Common myeloid progenitor, CD34-positive (primary cell): ENCODE results near the gene NOL6.

Source experiments
- CTCF ChIA-PET: fragments of 350-600 bp; sonication (Branson Sonifier 250); formaldehyde crosslinking; loops from one replicate; lab custom pipeline; 2021; ENCODE audit warnings: antibody characterized with exemption; lab: Charles Lee
- POLR2A ChIA-PET: fragments of 350-600 bp; sonication (Branson Sonifier 250); formaldehyde crosslinking; loops from one replicate; lab custom pipeline; 2021; ENCODE audit warnings: antibody characterized with exemption; lab: Charles Lee
- DNase-seq, 3 donors: peaks; one replicate each; pipeline versions ENCODE4 v3.0.0 to v3.0.0-alpha.2; 2013
- H3K27ac ChIP-seq, 2 experiments: 1 replicate in 1 of 2; 2 replicates in 1 of 2; pipeline ENCODE4 v1.7.0; 2013; ENCODE audit warnings: inconsistent platforms in 2 of 2, low read length in 2 of 2, mild to moderate bottlenecking in 2 of 2, low read depth in 1 of 2, moderate library complexity in 1 of 2; ENCODE audit not compliant: severe bottlenecking in 2 of 2, insufficient read depth in 1 of 2, poor library complexity in 1 of 2
- H3K27me3 ChIP-seq, 5 experiments: replicated peaks in 2 of 5; 1 replicate in 3 of 5; 2 replicates in 2 of 5; pipeline versions ENCODE4 v1.6.1 to v1.7.0; 2013; ENCODE audit warnings: low read length in 4 of 5, mild to moderate bottlenecking in 2 of 5, moderate library complexity in 2 of 5, inconsistent platforms in 1 of 5; ENCODE audit not compliant: insufficient read depth in 5 of 5, control insufficient read depth in 4 of 5
- H3K36me3 ChIP-seq, 4 experiments: 1 replicate in 2 of 4; 2 replicates in 2 of 4; pipeline versions ENCODE4 v1.6.1 to v1.7.0; 2013; ENCODE audit warnings: low read length in 3 of 4, control low read depth in 1 of 4, mild to moderate bottlenecking in 1 of 4; ENCODE audit not compliant: control insufficient read depth in 4 of 4, insufficient read depth in 4 of 4
- H3K4me1 ChIP-seq, 4 experiments: 1 replicate in 3 of 4; 2 replicates in 1 of 4; pipeline versions ENCODE4 v1.6.1 to v1.7.1; 2013; ENCODE audit warnings: low read length in 3 of 4, mild to moderate bottlenecking in 3 of 4, control low read depth in 1 of 4, inconsistent platforms in 1 of 4, moderate library complexity in 1 of 4; ENCODE audit not compliant: control insufficient read depth in 4 of 4, insufficient read depth in 4 of 4; ENCODE audit errors: control extremely low read depth in 1 of 4
- H3K4me3 ChIP-seq, 7 experiments: 1 replicate in 4 of 7; 2 replicates in 3 of 7; pipeline versions ENCODE4 v1.5.1 to v1.7.0; 2013; ENCODE audit warnings: mild to moderate bottlenecking in 7 of 7, low read length in 6 of 7, moderate library complexity in 6 of 7, inconsistent platforms in 2 of 7, low read depth in 2 of 7, control low read depth in 1 of 7; ENCODE audit not compliant: insufficient read depth in 4 of 7, control insufficient read depth in 1 of 7; ENCODE audit errors: extremely low read depth in 1 of 7
- H3K9me3 ChIP-seq, 5 experiments: 1 replicate in 4 of 5; 2 replicates in 1 of 5; pipeline versions ENCODE4 v1.6.1 to v1.7.1; 2013; ENCODE audit warnings: low read length in 4 of 5, mild to moderate bottlenecking in 2 of 5, inconsistent platforms in 1 of 5, low read depth in 1 of 5, moderate library complexity in 1 of 5; ENCODE audit not compliant: control insufficient read depth in 4 of 5, insufficient read depth in 2 of 5; ENCODE audit errors: control extremely low read depth in 1 of 5
- WGBS: methylation state at CpG from one replicate; pipeline ENCODE4 v1.1.5; 2013; ENCODE audit not compliant: insufficient coverage; 5-methylcytosine and 5-hydroxymethylcytosine counted together

The NOL6 gene

DNA sequence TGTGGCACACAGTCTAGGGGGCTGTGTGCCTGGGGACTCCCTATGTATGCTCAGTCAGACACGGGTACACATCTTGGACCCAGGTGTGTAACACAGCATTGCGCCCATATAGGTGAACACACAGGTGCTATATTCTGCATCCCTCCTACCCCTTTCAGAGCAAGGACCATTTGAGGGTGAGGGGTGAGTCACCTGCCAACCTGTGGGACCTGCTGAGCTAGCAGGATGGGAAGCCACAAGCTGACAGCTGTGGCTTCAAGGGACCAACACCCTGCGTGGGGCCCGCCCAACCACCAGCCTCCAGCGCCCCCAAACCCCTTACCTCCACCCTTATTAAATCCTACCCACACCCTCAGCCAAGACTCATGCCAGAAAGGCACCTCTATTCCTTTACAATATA lies 56.7 kb downstream of the NOL6 start:
- peaks cover 0 to 10% (median 3%) of the 10 kb centered on the region in 4 experiments for H3K4me1 ChIP-seq
- H3K27me3 ChIP-seq = no peaks in the 10 kb centered on the region
- ChIA-PET CTCF (interaction anchor here (1.1 to 3.9 kb wide), 8 partner anchors 12 to 134 kb away, joined by 4 to 27 read pairs (median 10); partner anchors contain the start of gene AQP3), POLR2A (no interaction called here)
- DNase-seq = no peak
- H3K4me3 ChIP-seq = no peak overlapping the region
- H3K36me3 ChIP-seq = no peaks in the 10 kb centered on the region
- H3K9me3 ChIP-seq = no peaks in the 10 kb centered on the region
- 0% methylated on average over 1 of the region's 5 CpGs for WGBS
- no peak overlapping the region for H3K27ac ChIP-seq

DNA sequence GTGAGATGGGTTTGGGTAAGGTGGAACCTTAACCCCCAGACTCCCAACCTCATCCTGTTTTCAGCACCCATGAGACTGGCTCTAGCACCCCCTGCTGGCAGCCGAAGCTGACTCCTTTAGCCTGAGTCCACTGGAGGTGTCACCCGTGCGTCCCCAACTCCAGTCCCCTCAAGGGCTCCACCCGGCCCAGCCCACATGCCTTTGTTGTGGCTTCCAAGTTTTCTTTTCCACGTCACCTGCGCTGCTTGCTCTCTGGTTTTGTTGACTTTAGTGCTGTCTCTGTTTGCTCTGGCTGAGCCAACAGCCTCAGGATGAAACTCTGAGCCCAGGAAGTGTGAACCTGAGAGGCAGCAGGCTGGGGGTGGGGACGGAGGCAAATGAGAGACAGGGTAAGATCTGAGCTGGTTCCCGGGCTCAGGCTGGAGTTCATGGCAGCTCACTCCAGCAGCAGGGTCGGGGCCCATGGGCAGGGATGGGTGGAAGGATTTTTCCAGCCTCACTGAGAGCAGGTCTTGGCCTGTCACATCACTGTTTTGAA lies 58.2 kb downstream of the NOL6 start:
- WGBS = 77% methylated on average over 6 of the region's 9 CpGs
- H3K9me3 ChIP-seq = no peaks in the 10 kb centered on the region
- no peak overlapping the region for H3K4me3 ChIP-seq
- peaks cover 0 to 10% (median 3%) of the 10 kb centered on the region in 4 experiments for H3K4me1 ChIP-seq
- peak; percentile 53 to 74 (median 64) for DNase-seq
- no peaks in the 10 kb centered on the region for H3K27me3 ChIP-seq
- ChIA-PET CTCF (interaction anchor here (0.9 to 3.9 kb wide), 14 partner anchors 11 to 132 kb away, joined by 3 to 27 read pairs (median 7); partner anchors contain the start of gene AQP3), POLR2A (no interaction called here)
- H3K36me3 ChIP-seq = no peaks in the 10 kb centered on the region
- H3K27ac ChIP-seq = no peak overlapping the region

- 100% methylated on average over 6 of the region's 13 CpGs for WGBS
Measured at GRCh38 chr9:33414889-33415500, 58.7 kb downstream of the NOL6 start.

DNA sequence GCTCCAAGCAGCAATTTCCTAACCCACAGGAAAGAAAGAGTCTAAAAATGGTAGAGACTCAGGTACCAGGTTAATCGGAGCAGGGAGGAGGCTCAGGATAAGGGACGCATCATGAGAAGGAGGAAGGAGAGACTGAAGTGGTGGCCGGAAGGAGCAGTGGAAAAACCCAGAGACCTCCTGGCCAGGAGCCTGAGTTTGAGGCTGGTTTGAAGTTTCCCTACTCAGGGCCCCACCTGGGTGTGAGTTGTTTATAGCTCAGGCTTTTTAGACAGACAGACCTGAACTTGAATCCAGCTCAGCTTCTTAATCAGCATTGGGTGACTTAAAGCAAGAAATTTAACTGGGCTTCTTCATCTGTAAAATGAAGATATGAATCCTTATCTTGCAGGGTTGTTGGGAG lies 59.5 kb downstream of the NOL6 start:
- ChIA-PET CTCF (interaction anchor here (0.9 to 3.9 kb wide), 7 partner anchors 10 to 53 kb away, joined by 3 to 27 read pairs (median 16); partner anchors contain the start of gene AQP3), POLR2A (no interaction called here)
- Histone ChIP-seq H3K27ac (no peak overlapping the region), H3K36me3 (no peaks in the 10 kb centered on the region), H3K9me3 (no peaks in the 10 kb centered on the region), H3K27me3 (no peaks in the 10 kb centered on the region), H3K4me1 (peaks cover 0 to 10% (median 3%) of the 10 kb centered on the region in 4 experiments), H3K4me3 (no peak overlapping the region)
- 4% methylated on average over 3 of the region's 3 CpGs for WGBS
- DNase-seq = peak in 1 of 3 donors; percentile 9

More at GRCh38 chr9:33414889-33415500, 58.7 kb downstream of the NOL6 start:
- ChIA-PET POLR2A (no interaction called here), CTCF (interaction anchor here (0.9 to 3.9 kb wide), 13 partner anchors 11 to 57 kb away, joined by 3 to 27 read pairs (median 5); partner anchors contain the start of gene AQP3)
- no peak for DNase-seq
- H3K36me3 ChIP-seq = no peaks in the 10 kb centered on the region
- no peaks in the 10 kb centered on the region for H3K27me3 ChIP-seq
- peaks cover 0 to 10% (median 3%) of the 10 kb centered on the region in 4 experiments for H3K4me1 ChIP-seq
- H3K9me3 ChIP-seq = no peaks in the 10 kb centered on the region
- H3K4me3 ChIP-seq = no peak overlapping the region
- H3K27ac ChIP-seq = no peak overlapping the region
